Endothelial cell of umbilical vein (primary cell): ENCODE results near the gene DMPK. TPM values are rescaled to one million over a fixed set of nuclear protein-coding genes. Genes with fewer than 3 reads are reported as not detected.

Source experiments
- BruUV-seq: library from RNA; stranded (reverse); fragments of 400-500 nt; replicated peaks from 2 replicates; lab custom pipeline; 2021; lab: Mats Ljungman, UMichigan
- CTCF ChIA-PET: fragments of 300-600, 350-600 bp; sonication (Branson Sonifier 250); formaldehyde crosslinking; loops from one replicate; lab custom pipeline; 2021; ENCODE audit warnings: antibody characterized with exemption, inconsistent platforms; lab: Charles Lee
- POLR2A ChIA-PET: fragments of 300-600, 350-600 bp; sonication (Branson Sonifier 250); formaldehyde crosslinking; loops from one replicate; lab custom pipeline; 2021; ENCODE audit warnings: antibody characterized with exemption, inconsistent platforms; lab: Charles Lee
- DNase-seq: peaks from one replicate; pipeline ENCODE4 v3.0.0-alpha.2; 2011; ENCODE audit warnings: low read depth, low spot score
- FAIRE-seq: peaks from 2 replicates; lab custom pipeline; 2011; peaks lifted over from hg19 to GRCh38; lab: Jason Lieb, UNC
- H2AFZ ChIP-seq: 2 replicates; pipeline ENCODE4 v1.6.0; 2012; ENCODE audit warnings: low read depth, low read length, control low read depth, inconsistent platforms
- H3K27ac ChIP-seq: 2 replicates; pipeline ENCODE4 v1.5.1; 2011; ENCODE audit warnings: low read depth, mild to moderate bottlenecking, control low read depth, low read length, moderate library complexity; ENCODE audit not compliant: insufficient read depth
- H3K27me3 ChIP-seq, 2 experiments: 2 replicates each; pipeline versions ENCODE4 v1.6.0 to v1.6.1; 2011; ENCODE audit warnings: low read length in 2 of 2, mixed read lengths in 1 of 2; ENCODE audit not compliant: control insufficient read depth in 2 of 2, insufficient read depth in 2 of 2
- H3K36me3 ChIP-seq, 2 experiments: 2 replicates in 1 of 2; 3 replicates in 1 of 2; pipeline ENCODE4 v1.5.1; 2011; ENCODE audit warnings: low read length in 2 of 2, mild to moderate bottlenecking in 1 of 2, moderate library complexity in 1 of 2; ENCODE audit not compliant: control insufficient read depth in 2 of 2, insufficient read depth in 2 of 2; ENCODE audit errors: extremely low read depth in 1 of 2
- H3K4me1 ChIP-seq: 3 replicates; pipeline ENCODE4 v1.5.1; 2011; ENCODE audit warnings: mild to moderate bottlenecking, low read length; ENCODE audit not compliant: control insufficient read depth, insufficient read depth; ENCODE audit errors: extremely low read depth
- H3K4me2 ChIP-seq: 2 replicates; pipeline ENCODE4 v1.6.1; 2011; ENCODE audit warnings: low read length, control low read depth, mixed read lengths; ENCODE audit not compliant: insufficient read depth
- H3K4me3 ChIP-seq, 3 experiments: fragments of 200-600 bp in 1 of 3; sonication (generic), shearing (Covaris generic) in 1 of 3; replicated peaks in 1 of 3; 2 replicates each; pipeline ENCODE4 v1.5.1; 2011 to 2016; ENCODE audit warnings: control low read depth in 3 of 3, low read length in 3 of 3, mild to moderate bottlenecking in 2 of 3, inconsistent platforms in 1 of 3, low read depth in 1 of 3, moderate library complexity in 1 of 3; ENCODE audit not compliant: insufficient read depth in 1 of 3
- H3K79me2 ChIP-seq: 2 replicates; pipeline ENCODE4 v1.6.0; 2012; ENCODE audit warnings: low read length, inconsistent platforms; ENCODE audit not compliant: control insufficient read depth, insufficient read depth
- H3K9ac ChIP-seq: replicated peaks from 2 replicates; pipeline ENCODE3; 2011; ENCODE audit warnings: low read length, control low read depth; ENCODE audit not compliant: insufficient read depth; ENCODE audit errors: extremely low read depth
- H3K9me1 ChIP-seq: replicated peaks from 3 replicates; pipeline ENCODE4 v1.6.0; 2011; ENCODE audit warnings: mild to moderate bottlenecking, low read length; ENCODE audit not compliant: control insufficient read depth, insufficient read depth; ENCODE audit errors: extremely low read depth
- H3K9me3 ChIP-seq: replicated peaks from 2 replicates; pipeline ENCODE4 v1.5.1; 2012; ENCODE audit warnings: low read length, inconsistent platforms; ENCODE audit not compliant: control insufficient read depth, insufficient read depth
- H4K20me1 ChIP-seq: replicated peaks from 2 replicates; pipeline ENCODE3; 2011; ENCODE audit warnings: mild to moderate bottlenecking, low read length; ENCODE audit not compliant: control insufficient read depth, insufficient read depth; ENCODE audit errors: extremely low read depth
- CTCF ChIP-seq, 2 donors: IDR thresholded peaks; 1 replicate in 1 of 2; 2 replicates in 1 of 2; pipeline ENCODE4 v1.5.1; 2011; ENCODE audit warnings: low read length in 2 of 2, mild to moderate bottlenecking in 2 of 2, moderate library complexity in 2 of 2, control low read depth in 1 of 2, inconsistent platforms in 1 of 2, low read depth in 1 of 2; ENCODE audit not compliant: insufficient read depth in 1 of 2; ENCODE audit errors: extremely low read depth in 1 of 2
- EZH2 ChIP-seq: IDR thresholded peaks from 2 replicates; pipeline ENCODE4 v1.6.1; 2012; ENCODE audit warnings: borderline replicate concordance, low read depth, mild to moderate bottlenecking, moderate library complexity, low read length, inconsistent platforms; ENCODE audit not compliant: severe bottlenecking
- FOS ChIP-seq: IDR thresholded peaks from 2 replicates; pipeline ENCODE4 v1.6.1; 2011; ENCODE audit warnings: mild to moderate bottlenecking, low read length, moderate library complexity, borderline replicate concordance; ENCODE audit not compliant: insufficient read depth
- GATA2 ChIP-seq: IDR thresholded peaks from 2 replicates; pipeline ENCODE4 v1.7.0; 2011; ENCODE audit warnings: low read depth, mild to moderate bottlenecking, moderate library complexity, mixed read lengths, low read length; ENCODE audit not compliant: insufficient read length, insufficient read depth
- JUN ChIP-seq: IDR thresholded peaks from 2 replicates; pipeline ENCODE4 v1.6.1; 2011; ENCODE audit warnings: borderline replicate concordance, low read depth; ENCODE audit not compliant: insufficient read length, insufficient read depth
- MAX ChIP-seq: IDR thresholded peaks from 2 replicates; pipeline ENCODE4 v1.6.1; 2011; ENCODE audit not compliant: insufficient read depth, insufficient read length
- MYC ChIP-seq: IDR thresholded peaks from one replicate; pipeline ENCODE4 v1.6.1; 2011; ENCODE audit warnings: mild to moderate bottlenecking, low read depth, low read length
- POLR2A ChIP-seq: IDR thresholded peaks from 2 replicates; pipeline ENCODE4 v1.6.1; 2012; ENCODE audit warnings: low read depth, mild to moderate bottlenecking, control low read depth, low read length
- POLR2AphosphoS5 ChIP-seq: IDR thresholded peaks from 2 replicates; pipeline ENCODE4 v1.6.1; 2012; ENCODE audit warnings: low read depth, mild to moderate bottlenecking, control low read depth, low read length, moderate library complexity; ENCODE audit not compliant: insufficient read depth
- dilution Hi-C: fragments of 300-500 bp; cut with MboI; formaldehyde crosslinking; loops from one replicate; pipeline ENCODE4 v1.15.0; 2019; ENCODE audit warnings: low sequenced_read_pairs; ENCODE audit not compliant: extremely low pct_ligation_motif_present
- intact Hi-C: fragments of 100-400 bp; cut with micrococcal nuclease; formaldehyde crosslinking; loops from one replicate; pipeline ENCODE4 v1.10.0; 2022
- polyA plus RNA-seq, 4 experiments: library from polyadenylated mRNA; depleted of rRNA in 3 of 4; stranded (reverse) in 3 of 4; unstranded in 1 of 4; fragments of >200 nt; gene quantifications; 2 replicates each; pipeline versions ENCODE4 v1.2.1 to v1.2.3, GENCODE V29; 2011 to 2012; ENCODE audit warnings: missing spikeins in 1 of 4
- total RNA-seq: library from RNA; stranded (reverse); gene quantifications from 2 replicates; pipeline ENCODE4 v1.2.3, GENCODE V29; 2021

DMPK gene
- total and polyA plus RNA-seq, 2 donors (not counting 3 experiments of a cell fraction or from before 2014, with no cell fraction given) = 36.6 to 73.3 TPM

- H2AFZ ChIP-seq = no peak overlapping the region
These were observed 23.4 kb upstream of the DMPK start for GRCh38 chr19:45805719-45806118.

More at GRCh38 chr19:45805719-45806118, 23.4 kb upstream of the DMPK start:
- Histone ChIP-seq H3K9ac (no peak overlapping the region), H3K9me1 (no peaks in the 10 kb centered on the region), H3K36me3 (no peaks in the 10 kb centered on the region), H3K27ac (no peak overlapping the region), H3K27me3 (no peaks in the 10 kb centered on the region), H3K79me2 (no peaks in the 10 kb centered on the region), H3K4me2 (no peak overlapping the region), H3K4me3 (no peak overlapping the region), H3K4me1 (peaks cover 11% of the 10 kb centered on the region), H3K9me3 (no peaks in the 10 kb centered on the region), H4K20me1 (no peaks in the 10 kb centered on the region)
- FAIRE-seq (no peak), DNase-seq (no peak)
- dilution Hi-C loops (no loop called here), intact Hi-C loops (no loop called here)
- BruUV-seq = no TSS peak
- CTCF ChIA-PET = interaction anchor here (0.7 to 2.9 kb wide), 2 partner anchors 11 to 35 kb away, joined by 3 to 19 read pairs; no protein-coding TSS in a partner anchor
- TF ChIP-seq MYC = no peak
- no peak for TF ChIP-seq POLR2A
- TF ChIP-seq JUN = no peak
- no peak for TF ChIP-seq EZH2
- TF ChIP-seq MAX = no peak
- no peak for TF ChIP-seq FOS
- no peak for TF ChIP-seq CTCF (IDR thresholded peaks at IDR 0.05; ENCODE audit: extremely low read depth in 1 of 2, insufficient read depth in 1 of 2, low read depth in 1 of 2, low read length in 2 of 2)
- no peak for TF ChIP-seq GATA2
- no peak for TF ChIP-seq POLR2AphosphoS5
- POLR2A ChIA-PET = no interaction called here
